Loucy (cell line): ENCODE results near the gene IQSEC1.

Source experiments
- CTCF ChIP-seq: fragments of 200-600 bp; sonication (generic); conservative IDR thresholded peaks from 2 replicates; pipeline ENCODE4 v1.5.1; 2014; ENCODE audit warnings: mild to moderate bottlenecking, antibody characterized with exemption, low read length
- EZH2phosphoT487 ChIP-seq: fragments of 200-600 bp; IDR thresholded peaks from 2 replicates; pipeline ENCODE4 v1.6.1; 2018; ENCODE audit warnings: antibody characterized with exemption, mild to moderate bottlenecking, moderate library complexity, borderline replicate concordance

DNA sequence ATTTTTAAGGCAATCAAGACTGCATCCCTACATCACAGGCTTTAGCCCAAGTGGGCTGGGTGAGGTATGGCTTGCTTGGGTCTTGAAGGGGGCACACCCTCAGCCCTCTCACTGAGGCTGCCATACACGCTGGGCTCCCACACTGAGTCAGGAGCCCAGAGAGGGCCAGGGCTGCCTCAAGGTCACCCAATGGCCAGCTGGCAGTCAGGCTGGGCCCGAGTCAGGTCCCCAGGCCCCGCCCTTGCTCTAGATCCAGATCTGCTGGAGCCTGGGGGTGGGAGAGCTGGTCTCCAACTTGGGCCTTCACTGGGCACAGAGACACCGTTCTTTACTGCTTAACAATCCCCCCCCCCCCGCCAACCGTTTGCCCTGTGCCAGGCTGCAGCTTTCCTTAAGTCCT lies 88.1 kb downstream of the IQSEC1 start:
- TF ChIP-seq CTCF (no peak), EZH2phosphoT487 (no peak)
